ENCODE measurements around the gene IGLL5.

GRCh38 chr22:22938672-22939587 is 51.3 kb downstream of the IGLL5 start:
- no peak for TF ChIP-seq POLR2A (IDR thresholded peaks at IDR 0.05)
- no peak for TF ChIP-seq CTCF (IDR thresholded peaks at IDR 0.05)
